Left forelimb (tissue), 1 donor: Measurements from ENCODE around the gene MXRA8.
A peak's percentile ranks its signal among the peaks of the same experiment; 100 is the strongest.

Experiments
- DNase-seq: peaks from one replicate; pipeline ENCODE4 v3.0.0-alpha.2; 2018; ENCODE audit warnings: low spot score

Gene MXRA8

DNA sequence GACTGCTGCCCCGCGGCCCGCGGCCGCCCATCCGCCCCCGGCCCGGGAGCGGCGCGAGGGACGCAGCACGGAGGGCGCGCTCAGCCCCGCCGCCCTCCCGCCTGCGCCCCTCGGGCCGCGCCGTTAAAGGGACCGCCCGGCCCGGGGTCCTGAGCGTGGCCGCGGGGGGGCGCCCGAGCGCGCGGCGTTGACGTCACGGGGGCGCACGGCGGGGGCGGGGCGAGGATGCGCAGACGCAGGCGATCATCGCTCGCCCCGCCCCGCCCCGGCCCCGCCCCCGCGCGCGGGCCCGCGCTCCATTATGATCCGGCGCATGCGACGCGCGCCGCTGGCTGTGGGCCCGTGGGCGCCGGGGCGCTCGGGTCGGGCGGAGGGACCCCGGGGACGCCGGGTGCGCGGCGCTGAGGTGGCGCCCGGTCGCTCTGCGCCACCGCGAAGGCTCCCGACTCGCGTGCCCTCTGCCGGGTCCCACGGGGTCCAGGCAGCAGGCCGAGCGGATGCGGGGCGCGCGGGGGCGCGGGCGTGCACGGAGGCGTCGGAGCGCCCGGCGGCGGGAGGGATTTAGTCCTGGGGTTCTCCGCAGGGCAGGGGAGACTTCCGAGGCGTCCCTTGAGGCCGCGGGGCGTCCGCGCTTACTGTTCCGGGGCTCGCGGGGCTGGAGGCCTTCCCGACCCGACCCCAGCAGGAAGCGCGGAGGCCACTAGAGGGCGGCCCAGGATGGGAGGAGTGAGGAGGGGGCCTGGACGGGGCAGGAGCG is 8.9 kb downstream of the MXRA8 start, which contains the start of gene DVL1:
Gene DVL1, minus strand, starts transcription at position 163 of the 757 bp plus-strand sequence. CDS start 353 bp downstream, outside the sequence.
- DNase-seq = peak; percentile 87

- DNase-seq = no peak
Measured at GRCh38 chr1:1348420-1349255, 9.7 kb downstream of the MXRA8 start.

DNA sequence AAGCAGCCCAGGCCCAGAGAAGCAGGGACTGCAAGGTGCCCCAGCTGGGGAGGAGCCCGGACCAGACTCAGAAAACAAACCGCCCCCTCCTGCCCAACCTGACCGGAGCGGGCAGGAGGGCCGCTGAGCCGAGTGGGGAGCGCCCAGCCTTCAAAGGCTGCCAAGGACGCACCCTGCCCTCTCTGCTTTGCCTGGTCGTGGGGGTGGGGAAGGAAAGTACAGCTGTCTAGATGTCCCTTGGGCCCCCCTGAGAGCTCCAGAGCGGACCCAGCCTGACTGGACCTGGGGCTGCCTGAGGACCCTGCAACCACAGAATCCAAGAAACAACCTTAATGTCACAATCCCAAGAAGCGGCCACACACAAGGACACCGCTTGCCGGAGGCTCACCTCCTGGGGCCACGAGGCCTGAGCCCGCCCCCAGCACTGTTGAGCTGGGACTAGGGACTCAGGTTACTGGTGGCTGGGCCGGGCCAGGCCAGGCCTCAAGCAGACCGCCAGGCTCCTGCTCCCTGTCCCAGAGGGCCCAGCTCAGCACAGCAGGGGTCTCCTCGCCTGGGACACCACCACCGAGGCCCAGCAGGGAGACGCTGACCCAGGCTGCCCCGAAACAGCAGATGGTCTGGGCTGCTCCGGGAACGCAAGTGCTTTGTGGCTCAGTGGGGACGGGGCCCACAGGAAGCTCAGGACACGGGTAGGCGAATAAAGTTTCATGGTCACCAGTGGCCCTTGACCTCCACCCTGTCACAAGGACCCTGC is 10.5 kb downstream of the MXRA8 start:
- no peak for DNase-seq

- no peak for DNase-seq
Measured at GRCh38 chr1:1347026-1347595, 11.2 kb downstream of the MXRA8 start.

DNA sequence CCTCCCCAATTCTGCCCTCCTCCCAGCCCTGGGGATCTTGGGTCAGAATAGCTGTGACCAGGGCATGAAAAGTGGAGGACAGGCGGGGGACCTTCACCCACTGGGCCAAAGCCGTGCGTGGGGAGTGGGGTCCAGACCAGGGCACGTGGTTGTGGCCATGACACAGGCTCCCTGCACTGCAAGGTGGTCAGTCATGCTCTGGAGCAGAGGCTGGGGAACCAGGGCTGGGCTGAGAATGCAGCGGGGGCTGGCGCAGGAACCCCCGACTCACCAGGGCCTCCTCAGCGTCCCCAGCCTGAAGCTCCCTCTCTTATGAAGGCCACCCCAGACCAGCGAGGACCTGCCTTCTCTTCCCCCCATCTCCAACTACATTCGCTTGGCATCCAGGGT is 11.9 kb downstream of the MXRA8 start:
- no peak for DNase-seq

GRCh38 chr1:1345860-1346500 is 12.4 kb downstream of the MXRA8 start:
- DNase-seq = no peak

DNA sequence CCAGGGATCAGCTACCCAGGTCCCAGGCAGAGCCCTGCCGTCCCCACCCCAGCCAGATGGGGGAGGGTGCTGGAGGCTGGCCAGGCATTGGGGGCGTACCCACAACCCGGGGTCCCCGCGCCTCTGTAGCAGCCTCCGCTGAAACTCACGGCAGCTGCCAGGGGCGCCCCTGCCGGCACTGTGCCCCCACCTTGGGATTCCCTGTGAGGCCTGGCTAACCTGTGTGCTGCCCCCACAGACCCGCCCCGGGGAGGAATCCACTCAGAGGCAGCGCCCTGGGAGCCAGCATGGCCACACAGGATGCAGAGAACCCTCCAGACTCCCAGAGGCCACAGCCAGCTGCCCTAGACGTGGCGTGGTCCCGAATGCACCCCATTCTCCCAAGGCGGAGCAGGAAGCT is 13.0 kb downstream of the MXRA8 start:
- DNase-seq = no peak

- no peak for DNase-seq
Measured at GRCh38 chr1:1344655-1345361, 13.5 kb downstream of the MXRA8 start.

DNA sequence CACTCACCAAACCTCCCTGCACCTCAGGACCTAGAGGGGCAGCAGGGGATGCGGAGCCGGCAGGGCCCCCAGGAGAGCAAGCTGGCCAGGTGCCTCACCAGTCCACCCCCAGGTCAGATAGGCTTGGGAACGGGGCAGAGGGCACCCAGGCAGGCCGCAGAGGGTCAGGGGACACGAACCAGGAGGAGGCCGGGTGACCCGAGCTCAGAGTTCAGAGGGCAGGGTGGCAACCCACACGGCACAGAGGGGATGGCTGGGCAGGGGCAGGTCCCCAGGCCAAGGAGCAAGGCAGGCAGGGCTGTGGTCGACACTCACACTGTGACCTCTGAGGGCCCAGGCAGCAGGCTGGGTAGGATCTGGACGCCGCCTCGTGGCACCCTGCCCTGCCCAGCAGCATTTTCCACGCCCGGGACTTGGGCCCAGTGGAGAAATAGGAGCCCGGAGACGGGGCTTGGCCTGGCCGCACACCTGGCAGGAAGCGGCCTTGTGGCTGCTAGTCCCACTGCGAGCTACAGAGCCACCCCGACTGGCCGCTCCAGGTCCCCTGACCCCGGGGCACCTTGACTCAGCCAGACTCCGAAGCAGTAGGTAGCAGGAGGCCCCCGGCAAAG is 14.4 kb downstream of the MXRA8 start:
- no peak for DNase-seq

- DNase-seq = no peak
Measured at GRCh38 chr1:1342584-1343115, 15.7 kb downstream of the MXRA8 start.

DNA sequence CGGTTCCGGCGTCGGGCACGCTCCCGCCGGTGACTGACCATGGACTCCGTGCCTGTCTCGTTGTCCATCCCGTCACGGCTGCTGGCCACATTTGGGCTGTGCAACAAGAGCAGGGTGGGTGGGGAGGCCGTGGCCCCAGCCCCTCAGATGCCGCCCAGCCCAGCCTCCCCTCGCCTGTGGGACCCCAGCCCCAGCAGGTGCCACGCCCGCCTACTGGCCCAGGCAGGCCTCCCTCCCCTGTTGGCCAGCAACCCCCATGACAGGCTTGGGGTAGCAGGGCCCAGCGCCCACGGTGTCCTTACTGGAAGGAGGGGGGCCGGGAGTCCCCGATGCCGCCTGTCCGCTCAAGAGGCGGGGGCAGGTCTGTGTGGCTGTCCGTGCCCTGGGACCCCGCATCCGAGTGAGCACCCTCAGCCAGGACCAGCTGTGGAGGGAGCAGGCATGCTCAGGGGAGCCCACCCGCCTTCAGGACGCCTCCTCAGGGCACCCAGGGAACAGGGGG is 16.2 kb downstream of the MXRA8 start:
- DNase-seq = no peak

DNA sequence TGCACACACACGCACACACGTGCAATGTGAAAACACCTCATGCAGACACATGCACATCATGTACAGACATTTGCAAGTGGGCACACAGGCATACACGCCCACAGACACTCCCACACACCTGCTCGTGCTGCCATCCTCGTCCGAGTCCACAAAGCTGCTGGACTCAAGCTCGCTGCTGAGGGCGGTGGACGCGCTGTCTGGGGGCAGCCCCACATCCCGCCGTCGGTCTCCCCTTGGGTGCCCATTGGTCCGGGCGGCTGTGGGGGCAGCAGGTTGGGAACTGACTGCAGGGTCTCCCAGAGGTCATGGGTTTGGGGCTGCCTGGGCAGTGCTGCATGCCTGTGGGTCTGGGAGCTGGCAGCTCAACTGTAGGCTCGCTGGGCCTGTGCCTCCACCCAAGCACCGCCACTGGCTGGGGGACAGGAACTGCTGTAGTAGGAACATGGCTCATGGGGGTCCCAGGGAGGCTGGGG is 16.8 kb downstream of the MXRA8 start:
- DNase-seq = no peak

DNA sequence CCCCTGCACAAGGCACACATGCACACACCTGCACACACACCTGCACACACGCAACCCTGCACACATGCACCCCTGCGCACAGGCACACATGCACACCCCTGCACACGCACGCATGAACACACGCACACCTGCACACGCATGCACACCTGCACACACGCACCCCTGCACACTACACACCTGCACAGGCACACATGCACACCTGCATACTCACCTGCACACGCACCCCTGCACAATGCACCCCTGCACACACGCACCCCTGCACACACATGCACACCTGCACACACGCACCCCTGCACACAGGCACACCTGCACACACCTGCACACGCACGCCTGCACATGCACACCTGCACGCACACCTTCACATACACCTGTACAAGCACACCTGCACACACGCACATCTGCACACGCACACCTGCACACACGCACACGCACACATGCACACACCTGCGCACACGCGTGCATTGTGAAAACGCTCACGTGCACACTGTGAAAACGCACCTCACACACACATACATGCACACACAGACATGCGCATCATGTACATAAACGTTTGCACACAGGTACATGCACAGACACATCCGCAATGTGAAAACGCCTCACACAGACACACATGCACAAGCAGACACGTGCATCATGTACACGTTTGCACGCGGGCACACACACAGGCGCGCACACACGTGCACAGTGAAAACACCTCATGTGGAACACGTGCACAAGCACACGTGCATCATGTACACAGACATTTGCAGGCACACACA is 17.4 kb downstream of the MXRA8 start:
- DNase-seq = no peak

GRCh38 chr1:1340185-1340584 is 18.2 kb downstream of the MXRA8 start:
- DNase-seq = no peak

DNA sequence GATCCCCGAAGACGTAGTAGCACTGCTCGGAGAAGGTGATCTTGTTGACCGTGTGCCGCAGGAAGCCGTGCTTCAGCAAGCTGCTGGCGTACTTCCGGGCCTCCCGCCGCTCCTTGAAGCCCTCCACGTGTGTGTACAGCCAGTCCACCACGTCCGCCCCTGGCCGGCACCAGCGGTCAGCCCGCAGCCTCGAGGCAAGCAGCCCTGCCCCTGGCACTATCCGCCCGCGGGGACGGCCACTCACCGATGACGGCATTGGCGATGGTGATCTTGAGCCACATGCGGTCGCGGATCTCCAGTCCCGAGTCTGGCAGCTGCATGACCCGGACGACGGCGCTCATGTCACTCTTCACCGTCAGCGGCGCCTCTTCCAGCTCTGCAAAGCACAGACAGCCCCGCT is 20.1 kb downstream of the MXRA8 start:
- DNase-seq = no peak

- no peak for DNase-seq
Measured at GRCh38 chr1:1337793-1338147, 20.6 kb downstream of the MXRA8 start.

DNA sequence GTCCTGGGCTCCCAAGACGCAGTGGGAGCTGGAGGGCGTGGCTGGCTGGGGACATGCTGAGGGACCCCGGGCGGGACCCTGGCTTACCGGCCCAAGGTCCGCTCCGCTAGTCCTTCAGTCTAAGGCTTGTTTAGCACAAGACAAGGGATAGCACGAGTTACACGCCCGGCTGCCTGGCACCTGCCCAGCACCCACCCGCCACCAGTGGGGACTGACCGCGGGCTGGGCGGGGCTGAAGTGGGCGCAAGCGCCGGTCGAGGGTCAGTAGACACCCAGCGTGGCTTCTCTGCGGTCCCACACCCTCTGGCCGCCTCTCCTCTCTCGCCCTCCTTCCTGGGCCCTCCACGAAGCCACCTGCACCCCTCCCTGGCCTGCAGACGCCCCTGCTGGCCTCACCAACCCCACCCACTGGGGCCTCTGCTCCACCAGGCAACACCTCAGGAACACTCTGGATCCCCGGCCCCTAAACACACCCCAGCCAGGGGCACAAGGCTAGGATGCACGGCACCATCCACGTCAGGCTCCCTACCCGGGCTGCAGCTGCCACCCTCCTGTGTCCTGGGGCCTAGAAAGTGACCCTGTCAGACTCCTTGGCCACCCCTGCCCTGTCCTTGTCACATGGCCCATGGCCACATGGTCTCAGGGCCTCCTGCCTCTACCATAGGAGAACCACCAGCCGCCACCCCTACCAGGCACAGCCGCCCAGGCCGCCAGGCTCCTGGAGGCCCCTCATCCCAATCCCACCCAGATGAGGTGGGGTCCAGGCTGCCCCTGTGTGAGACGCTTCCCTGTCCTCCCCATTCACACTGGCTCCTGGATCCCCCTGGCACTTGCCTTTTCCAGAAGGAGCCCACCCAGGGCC is 21.2 kb downstream of the MXRA8 start:
- DNase-seq = no peak

DNA sequence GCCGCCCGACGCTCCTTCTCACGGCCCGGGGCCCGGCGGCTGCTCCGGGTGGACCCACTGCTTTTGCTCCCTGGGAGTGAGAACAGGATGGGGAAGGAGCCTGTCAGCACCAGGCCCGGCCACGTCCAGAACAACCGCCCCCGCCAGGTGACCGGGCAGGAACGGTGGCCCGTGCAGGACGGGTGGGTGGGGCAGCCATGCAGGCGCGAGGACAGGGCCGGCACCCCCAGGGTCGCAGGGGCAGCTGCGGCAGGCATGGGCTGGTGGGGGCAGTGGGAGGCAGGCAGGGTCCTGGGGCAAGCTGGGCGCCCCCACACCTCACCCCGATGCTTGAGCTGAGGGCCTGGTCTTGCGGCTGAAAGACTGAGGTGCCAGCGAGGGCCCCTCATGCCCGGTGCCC is 21.9 kb downstream of the MXRA8 start:
- no peak for DNase-seq
